ENCODE measurements around the gene IFT20.

IFT20 gene

DNA sequence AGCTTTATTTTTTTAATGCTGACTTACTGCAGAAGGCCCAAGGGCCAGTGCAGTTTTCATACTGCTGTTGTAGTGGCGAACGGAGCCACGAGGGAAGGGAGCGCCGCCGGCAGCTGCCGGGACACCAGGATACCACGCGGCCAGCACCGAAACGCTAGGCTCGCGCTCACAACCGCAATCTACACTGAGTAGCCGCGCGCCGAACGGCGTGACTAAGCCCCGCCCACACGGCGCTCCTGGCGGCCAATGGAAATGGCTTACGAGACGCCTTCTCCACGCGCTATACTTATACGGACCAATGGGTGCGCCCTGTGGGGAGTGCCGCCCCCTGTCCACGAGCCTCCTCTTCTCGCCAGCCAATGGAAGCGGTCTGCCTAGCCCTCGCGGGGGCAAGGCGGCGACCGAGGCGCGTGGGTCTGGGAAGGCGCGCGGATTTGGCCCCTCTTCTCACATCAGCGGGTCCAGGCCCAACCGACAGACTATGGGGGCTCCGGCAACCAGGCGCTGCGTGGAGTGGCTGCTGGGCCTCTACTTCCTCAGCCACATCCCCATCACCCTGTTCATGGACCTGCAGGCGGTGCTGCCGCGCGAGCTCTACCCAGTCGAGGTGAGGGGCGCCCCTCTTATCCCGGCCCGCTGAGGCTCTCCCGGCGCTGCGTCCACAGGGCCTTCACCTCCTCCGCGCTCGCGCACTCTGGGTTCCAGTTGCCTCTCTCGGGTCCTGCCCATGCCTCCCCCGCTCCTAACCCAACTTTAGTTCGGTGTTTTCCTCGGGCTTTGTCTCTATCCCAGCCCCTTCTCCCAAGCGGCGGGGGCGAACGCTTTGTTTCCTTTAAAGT, 16.3 kb downstream of the IFT20 start, which contains the start of gene TMEM97:
Gene TMEM97, plus strand, starts transcription at position 442 of the 839 bp plus-strand sequence. Its CDS starts 40 bp downstream, at position 482.
- peak; percentile 99 for ATAC-seq
- TF ChIP-seq BACH2 (CRISPR knock-in tag; IDR thresholded peaks at IDR 0.05; ENCODE audit: borderline replicate concordance): no peak
- no peak for TF ChIP-seq PPARA (CRISPR knock-in tag; IDR thresholded peaks at IDR 0.05; ENCODE audit: borderline replicate concordance)
- no peak for TF ChIP-seq RARB (CRISPR knock-in tag; IDR thresholded peaks at IDR 0.05)
- TF ChIP-seq ESRRG (CRISPR knock-in tag; IDR thresholded peaks at IDR 0.05): no peak
- no peak for TF ChIP-seq SNAI2 (CRISPR knock-in tag; IDR thresholded peaks at IDR 0.05)
- TF ChIP-seq ARNTL (CRISPR knock-in tag; IDR thresholded peaks at IDR 0.05; ENCODE audit: borderline replicate concordance, low read depth): no peak
- no peak for TF ChIP-seq ISL1 (CRISPR knock-in tag; IDR thresholded peaks at IDR 0.05)
- no peak for TF ChIP-seq ZFP30 (CRISPR knock-in tag; IDR thresholded peaks at IDR 0.05)
- TF ChIP-seq, protein P1, sequence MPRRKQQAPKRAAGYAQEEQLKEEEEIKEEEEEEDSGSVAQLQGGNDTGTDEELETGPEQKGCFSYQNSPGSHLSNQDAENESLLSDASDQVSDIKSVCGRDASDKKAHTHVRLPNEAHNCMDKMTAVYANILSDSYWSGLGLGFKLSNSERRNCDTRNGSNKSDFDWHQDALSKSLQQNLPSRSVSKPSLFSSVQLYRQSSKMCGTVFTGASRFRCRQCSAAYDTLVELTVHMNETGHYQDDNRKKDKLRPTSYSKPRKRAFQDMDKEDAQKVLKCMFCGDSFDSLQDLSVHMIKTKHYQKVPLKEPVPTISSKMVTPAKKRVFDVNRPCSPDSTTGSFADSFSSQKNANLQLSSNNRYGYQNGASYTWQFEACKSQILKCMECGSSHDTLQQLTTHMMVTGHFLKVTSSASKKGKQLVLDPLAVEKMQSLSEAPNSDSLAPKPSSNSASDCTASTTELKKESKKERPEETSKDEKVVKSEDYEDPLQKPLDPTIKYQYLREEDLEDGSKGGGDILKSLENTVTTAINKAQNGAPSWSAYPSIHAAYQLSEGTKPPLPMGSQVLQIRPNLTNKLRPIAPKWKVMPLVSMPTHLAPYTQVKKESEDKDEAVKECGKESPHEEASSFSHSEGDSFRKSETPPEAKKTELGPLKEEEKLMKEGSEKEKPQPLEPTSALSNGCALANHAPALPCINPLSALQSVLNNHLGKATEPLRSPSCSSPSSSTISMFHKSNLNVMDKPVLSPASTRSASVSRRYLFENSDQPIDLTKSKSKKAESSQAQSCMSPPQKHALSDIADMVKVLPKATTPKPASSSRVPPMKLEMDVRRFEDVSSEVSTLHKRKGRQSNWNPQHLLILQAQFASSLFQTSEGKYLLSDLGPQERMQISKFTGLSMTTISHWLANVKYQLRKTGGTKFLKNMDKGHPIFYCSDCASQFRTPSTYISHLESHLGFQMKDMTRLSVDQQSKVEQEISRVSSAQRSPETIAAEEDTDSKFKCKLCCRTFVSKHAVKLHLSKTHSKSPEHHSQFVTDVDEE (CRISPR knock-in tag; IDR thresholded peaks at IDR 0.05): no peak
- no peak for TF ChIP-seq TOX (CRISPR knock-in tag; IDR thresholded peaks at IDR 0.05; ENCODE audit: borderline replicate concordance)

DNA sequence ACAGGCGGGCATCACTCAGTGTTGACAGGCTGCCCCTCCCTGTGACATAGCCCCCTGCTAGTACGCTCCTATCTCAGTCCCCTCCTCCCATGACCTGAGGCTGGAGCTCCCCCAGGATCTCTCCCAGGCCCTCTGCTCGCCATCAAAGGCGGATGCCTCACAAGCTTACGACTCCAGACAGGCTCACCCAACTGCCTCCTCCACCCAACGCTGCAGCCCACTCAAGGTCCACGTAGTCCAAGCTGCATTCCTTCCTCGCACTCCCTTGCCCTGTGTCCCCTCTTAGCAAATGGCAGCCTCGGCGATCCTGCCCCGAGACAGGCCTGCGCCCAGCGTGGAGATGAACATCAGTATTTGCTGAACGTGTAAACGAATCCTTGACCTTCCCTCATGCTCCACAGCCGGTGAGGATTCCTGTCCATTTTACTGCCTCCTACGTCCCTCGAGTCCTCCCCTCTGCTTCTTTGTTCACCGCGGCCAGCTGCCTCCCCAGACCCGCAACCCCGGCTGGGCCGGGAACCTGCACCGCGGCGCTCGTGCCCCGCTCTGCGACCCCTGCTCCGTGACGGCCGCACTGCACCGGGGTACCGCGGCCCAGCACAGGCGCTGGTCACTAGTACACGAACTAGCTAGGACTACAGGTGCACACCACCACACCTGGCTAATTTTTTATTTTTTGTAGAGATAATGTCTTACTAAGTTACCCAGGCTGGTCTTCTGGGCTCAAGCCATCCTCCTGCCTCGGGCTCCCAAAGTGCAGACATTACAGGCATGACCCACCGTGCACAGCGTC, 17.1 kb downstream of the IFT20 start:
- TF ChIP-seq, protein P2, sequence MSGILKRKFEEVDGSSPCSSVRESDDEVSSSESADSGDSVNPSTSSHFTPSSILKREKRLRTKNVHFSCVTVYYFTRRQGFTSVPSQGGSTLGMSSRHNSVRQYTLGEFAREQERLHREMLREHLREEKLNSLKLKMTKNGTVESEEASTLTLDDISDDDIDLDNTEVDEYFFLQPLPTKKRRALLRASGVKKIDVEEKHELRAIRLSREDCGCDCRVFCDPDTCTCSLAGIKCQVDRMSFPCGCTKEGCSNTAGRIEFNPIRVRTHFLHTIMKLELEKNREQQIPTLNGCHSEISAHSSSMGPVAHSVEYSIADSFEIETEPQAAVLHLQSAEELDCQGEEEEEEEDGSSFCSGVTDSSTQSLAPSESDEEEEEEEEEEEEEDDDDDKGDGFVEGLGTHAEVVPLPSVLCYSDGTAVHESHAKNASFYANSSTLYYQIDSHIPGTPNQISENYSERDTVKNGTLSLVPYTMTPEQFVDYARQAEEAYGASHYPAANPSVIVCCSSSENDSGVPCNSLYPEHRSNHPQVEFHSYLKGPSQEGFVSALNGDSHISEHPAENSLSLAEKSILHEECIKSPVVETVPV (CRISPR knock-in tag; IDR thresholded peaks at IDR 0.05): no peak
- no peak for TF ChIP-seq RARB (CRISPR knock-in tag; IDR thresholded peaks at IDR 0.05)
- no peak for TF ChIP-seq SNAI2 (CRISPR knock-in tag; IDR thresholded peaks at IDR 0.05)
- no peak for TF ChIP-seq ZNF70 (CRISPR knock-in tag; IDR thresholded peaks at IDR 0.05)
- TF ChIP-seq TOX (CRISPR knock-in tag; IDR thresholded peaks at IDR 0.05; ENCODE audit: borderline replicate concordance): no peak
- no peak for TF ChIP-seq CSDC2 (CRISPR knock-in tag; IDR thresholded peaks at IDR 0.05)
- TF ChIP-seq, protein P1 (CRISPR knock-in tag; IDR thresholded peaks at IDR 0.05): no peak
- TF ChIP-seq ARNTL (CRISPR knock-in tag; IDR thresholded peaks at IDR 0.05; ENCODE audit: borderline replicate concordance, low read depth): no peak
- TF ChIP-seq, protein P3, sequence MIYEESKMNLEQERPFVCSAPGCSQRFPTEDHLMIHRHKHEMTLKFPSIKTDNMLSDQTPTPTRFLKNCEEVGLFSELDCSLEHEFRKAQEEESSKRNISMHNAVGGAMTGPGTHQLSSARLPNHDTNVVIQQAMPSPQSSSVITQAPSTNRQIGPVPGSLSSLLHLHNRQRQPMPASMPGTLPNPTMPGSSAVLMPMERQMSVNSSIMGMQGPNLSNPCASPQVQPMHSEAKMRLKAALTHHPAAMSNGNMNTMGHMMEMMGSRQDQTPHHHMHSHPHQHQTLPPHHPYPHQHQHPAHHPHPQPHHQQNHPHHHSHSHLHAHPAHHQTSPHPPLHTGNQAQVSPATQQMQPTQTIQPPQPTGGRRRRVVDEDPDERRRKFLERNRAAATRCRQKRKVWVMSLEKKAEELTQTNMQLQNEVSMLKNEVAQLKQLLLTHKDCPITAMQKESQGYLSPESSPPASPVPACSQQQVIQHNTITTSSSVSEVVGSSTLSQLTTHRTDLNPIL (CRISPR knock-in tag; IDR thresholded peaks at IDR 0.05; ENCODE audit: low read depth): no peak
- TF ChIP-seq ZNF8 (CRISPR knock-in tag; IDR thresholded peaks at IDR 0.05): no peak
- no peak for TF ChIP-seq TCF4 (CRISPR knock-in tag; IDR thresholded peaks at IDR 0.05; ENCODE audit: borderline replicate concordance)
- TF ChIP-seq ZFP3 (CRISPR knock-in tag; IDR thresholded peaks at IDR 0.05): no peak
- no peak for TF ChIP-seq ZC3H10 (CRISPR knock-in tag; IDR thresholded peaks at IDR 0.05)
- no peak for TF ChIP-seq GLIS3 (CRISPR knock-in tag; IDR thresholded peaks at IDR 0.05)
- peak; percentile 9 for ATAC-seq

All from SK-N-SH treated with all-trans-retinoic acid at 6 μM for 48 hours (cell line).